ENCODE data around the gene KLK12. TPM values are rescaled to one million over a fixed set of nuclear protein-coding genes. Genes with fewer than 3 reads are reported as not detected.
"Not testable (repeated sequence)": the region's sequence is repeated elsewhere in the genome, so short reads cannot be mapped to it uniquely, and the experiment has no call there.

KLK12 gene
- total RNA-seq, 1 donor from 2014 or later: not detected

GRCh38 chr19:51014242-51014641 lies 20.6 kb downstream of the KLK12 start:
- DNase-seq: no peak

- no peak for DNase-seq
Observed at GRCh38 chr19:51012661-51013190, 22.1 kb downstream of the KLK12 start.

- DNase-seq: no peak
Observed at GRCh38 chr19:51010066-51010795, 24.6 kb downstream of the KLK12 start.

GRCh38 chr19:51009061-51009891 lies 25.5 kb downstream of the KLK12 start:
- DNase-seq: no peak

- no peak for DNase-seq
Observed at GRCh38 chr19:51007488-51007887, 27.3 kb downstream of the KLK12 start.

- no peak for DNase-seq
Observed at GRCh38 chr19:51006406-51006805, 28.4 kb downstream of the KLK12 start.

- no peak for DNase-seq
Observed at GRCh38 chr19:51005248-51005647, 29.6 kb downstream of the KLK12 start.

GRCh38 chr19:51003316-51003715 lies 31.5 kb downstream of the KLK12 start:
- DNase-seq: no peak

- DNase-seq: no peak
Observed at GRCh38 chr19:51002542-51003311, 32.1 kb downstream of the KLK12 start.

GRCh38 chr19:51002089-51002532 lies 32.7 kb downstream of the KLK12 start:
- DNase-seq: no peak

GRCh38 chr19:51001515-51001914 lies 33.3 kb downstream of the KLK12 start, which contains the start of gene KLK8:
Gene KLK8 (minus strand): TSS chr19:51001604. CDS start chr19:51001167, 437 bp downstream.
- no peak for DNase-seq

- no peak for DNase-seq
Observed at GRCh38 chr19:51000981-51001380, 33.8 kb downstream of the KLK12 start.

GRCh38 chr19:51000426-51000825 lies 34.4 kb downstream of the KLK12 start:
- no peak for DNase-seq

GRCh38 chr19:50998686-50999085 lies 36.1 kb downstream of the KLK12 start:
- DNase-seq: no peak

GRCh38 chr19:50998061-50998460 lies 36.7 kb downstream of the KLK12 start:
- no peak for DNase-seq

- DNase-seq: no peak
Observed at GRCh38 chr19:50994129-50994528, 40.7 kb downstream of the KLK12 start.

GRCh38 chr19:50992666-50993035 lies 42.2 kb downstream of the KLK12 start:
- DNase-seq: no peak

GRCh38 chr19:50984416-50984815 lies 50.4 kb downstream of the KLK12 start:
- not testable (repeated sequence) for DNase-seq

GRCh38 chr19:50983625-50984292 lies 51.0 kb downstream of the KLK12 start, which contains the start of gene KLK7:
Gene KLK7 (minus strand): TSS chr19:50983917. CDS start chr19:50982399, 1,518 bp downstream.
- DNase-seq: no peak

- DNase-seq: no peak
Observed at GRCh38 chr19:50982186-50982585, 52.6 kb downstream of the KLK12 start.

- DNase-seq: no peak
Observed at GRCh38 chr19:50981587-50982146, 53.1 kb downstream of the KLK12 start.
